Superior temporal gyrus (tissue), 1 donor: ENCODE data around the gene CALM1.
"Not testable (repeated sequence)": the region's sequence is repeated elsewhere in the genome, so short reads cannot be mapped to it uniquely, and the experiment has no call there.

Experiments used
- DNase-seq: peaks from one replicate; pipeline ENCODE4 v3.0.0-alpha.2; 2016; ENCODE audit errors: extremely low spot score

Gene CALM1

DNA sequence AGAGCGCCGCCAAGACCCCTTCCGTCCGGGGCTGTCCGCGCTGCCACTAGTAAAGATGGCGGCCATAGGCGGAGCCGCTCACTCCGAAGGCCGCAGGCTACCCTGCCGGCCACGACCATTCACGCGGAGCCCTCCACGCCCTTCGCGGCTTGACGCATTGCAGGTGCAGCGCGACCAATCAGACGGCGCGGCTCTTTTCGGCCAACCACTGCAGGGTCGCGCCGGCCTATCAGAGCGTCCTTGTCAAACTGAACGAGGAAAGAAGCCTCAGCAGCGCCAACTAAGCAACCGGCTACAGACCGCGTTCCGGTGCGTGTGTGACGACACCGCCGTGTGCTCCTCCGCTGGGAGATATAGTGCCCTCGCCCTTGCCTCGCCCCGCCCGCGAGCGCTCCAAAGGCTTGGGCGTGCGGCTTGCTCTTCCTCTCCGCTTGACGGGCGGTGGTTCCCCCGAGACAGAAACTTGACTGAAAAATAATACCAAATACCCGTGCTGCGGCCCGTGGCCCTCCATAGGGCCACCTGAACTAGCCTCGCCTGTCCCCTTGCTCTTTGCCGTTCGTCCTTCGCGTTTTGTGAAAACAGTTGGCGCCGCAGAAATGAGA lies 13.6 kb upstream of the CALM1 start:
- DNase-seq = peak; percentile 100

DNA sequence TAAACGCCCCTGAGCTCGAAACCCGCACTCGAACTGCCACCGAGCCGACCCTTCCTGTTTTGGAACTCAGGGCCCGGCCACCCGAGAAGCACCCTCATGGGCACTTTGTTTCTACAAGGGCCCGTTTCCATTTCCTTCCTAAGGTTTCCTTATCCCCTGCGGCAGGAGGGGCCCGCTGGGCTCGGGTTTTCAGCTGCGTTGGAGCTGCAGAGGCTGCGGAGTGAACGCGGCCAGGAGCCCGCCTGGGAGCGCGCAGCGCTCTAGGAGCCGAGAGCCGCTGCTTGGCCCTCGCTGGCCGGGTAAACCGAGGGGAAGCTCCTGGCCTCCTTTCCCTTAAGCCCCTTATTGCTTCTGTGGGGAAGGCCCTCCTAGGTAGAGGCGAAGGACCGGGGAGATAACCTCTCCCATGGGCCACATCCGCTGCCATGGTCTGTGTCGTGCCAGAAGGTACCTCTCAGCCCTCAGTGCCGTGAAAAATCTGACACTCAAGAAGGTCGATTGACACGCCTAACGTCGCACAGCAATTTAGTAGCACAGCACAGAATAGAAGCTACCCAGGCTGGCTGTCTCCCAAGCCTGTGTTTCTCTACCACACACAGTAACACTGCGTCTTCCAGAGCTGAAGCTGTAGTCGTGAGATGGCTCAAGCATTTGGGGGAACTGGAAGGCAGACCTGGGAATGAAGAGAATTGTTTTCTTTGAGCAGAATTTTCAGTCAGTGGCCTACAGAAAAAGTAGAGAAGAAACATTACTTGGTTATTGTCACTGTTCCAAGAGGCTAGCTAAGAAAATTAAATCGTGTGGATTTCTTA lies 12.9 kb upstream of the CALM1 start:
- DNase-seq = peak; percentile 87

DNA sequence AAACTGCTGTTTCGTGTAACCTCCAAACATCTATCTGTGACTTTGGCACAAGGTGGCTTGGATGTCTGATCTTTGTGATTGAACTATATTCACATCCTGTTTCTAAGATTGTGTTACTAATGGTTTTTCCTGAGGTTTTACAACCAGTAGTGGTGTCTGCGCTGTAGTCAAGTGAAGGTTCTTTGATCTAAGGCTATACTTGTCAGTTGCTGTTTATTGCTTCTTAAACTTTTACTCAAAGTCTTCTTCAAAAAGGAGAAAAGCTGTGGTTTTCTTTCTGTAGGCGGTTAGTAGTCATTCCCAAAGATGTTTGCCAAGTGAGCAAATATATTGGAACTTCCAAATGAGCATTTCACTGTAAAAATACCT lies 12.3 kb upstream of the CALM1 start:
- DNase-seq = no peak

DNA sequence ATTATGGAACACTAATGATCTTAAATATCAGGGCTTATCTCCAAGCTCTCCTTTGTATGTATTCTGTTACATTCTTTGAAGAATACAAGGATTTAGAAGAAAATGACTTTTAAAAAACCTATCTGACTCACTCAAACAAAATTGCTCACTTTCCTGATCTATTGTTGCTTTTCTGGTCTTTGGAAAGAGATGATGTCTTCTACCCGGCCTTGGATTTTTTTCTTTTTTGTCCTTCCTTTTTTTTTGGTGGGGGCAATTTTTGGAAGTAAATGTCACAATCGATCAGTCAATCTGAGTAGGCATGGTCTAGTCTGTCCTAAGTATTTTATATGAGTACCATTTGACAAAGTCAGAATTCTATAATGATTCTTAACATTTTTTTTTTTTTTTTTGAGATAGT lies 10.5 kb upstream of the CALM1 start:
- DNase-seq = no peak

DNA sequence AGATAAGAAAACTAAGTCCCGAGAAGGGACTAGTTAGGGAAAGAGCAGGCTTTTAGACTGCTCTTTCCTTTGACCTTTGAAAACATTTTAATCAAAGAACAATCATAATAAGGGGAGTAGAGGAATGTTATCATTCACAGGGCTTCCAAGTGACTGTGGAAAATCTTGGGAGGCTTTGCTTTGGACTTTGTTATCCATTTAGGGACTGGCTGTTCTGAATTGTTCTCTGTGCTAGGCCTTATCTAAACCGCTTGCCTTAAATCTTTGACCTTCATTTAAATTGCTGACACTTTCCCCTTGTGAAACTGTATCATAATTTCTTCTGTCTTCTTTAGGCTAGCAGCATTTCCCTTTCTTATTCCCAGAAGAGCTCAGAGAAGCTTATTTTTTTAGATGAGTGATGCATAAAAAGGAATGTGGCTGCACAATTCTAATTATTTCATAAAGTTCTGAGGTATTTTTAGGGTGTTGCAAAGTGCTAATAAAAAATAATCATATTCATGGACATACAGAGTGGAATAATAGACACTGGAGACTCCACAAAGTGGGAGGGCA lies 9.5 kb upstream of the CALM1 start:
- no peak for DNase-seq

DNA sequence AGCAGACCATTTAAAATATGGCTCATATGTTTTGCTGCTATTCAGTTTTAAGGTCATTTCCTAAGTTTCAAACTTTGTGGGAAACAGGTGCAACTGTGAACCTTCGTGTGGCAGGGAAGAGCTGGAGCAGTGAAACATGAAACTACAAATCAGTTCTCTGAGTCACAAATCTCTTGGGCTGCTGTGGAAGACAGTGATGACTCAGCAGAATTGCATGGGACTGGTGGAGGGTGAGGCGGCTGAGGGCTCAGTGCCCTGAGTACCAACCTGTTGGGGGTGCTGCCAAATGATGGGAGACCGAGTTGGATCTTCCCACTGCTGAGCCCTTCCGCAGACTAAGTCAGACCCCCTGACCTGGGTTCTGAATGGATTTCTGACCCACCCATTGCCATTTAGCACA lies 8.4 kb upstream of the CALM1 start:
- DNase-seq = no peak

DNA sequence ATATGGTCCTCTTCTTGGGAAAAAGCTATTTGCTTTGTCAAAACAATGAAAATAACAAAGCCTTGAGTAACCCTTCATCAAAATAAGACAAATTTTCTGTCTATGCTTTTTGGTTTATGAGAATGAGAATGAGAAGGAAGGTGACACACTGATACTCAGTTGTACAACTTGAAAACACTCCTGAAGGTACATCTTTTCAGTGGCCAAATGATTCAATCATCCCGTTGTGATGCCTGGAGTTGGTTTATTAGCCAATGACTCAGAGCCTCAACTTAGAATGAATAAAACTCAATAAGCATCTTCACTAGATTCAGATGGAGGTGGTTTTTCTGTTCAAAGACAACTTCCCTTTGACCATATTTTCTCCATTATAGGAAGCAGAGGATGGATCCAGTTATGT lies 7.8 kb upstream of the CALM1 start:
- no peak for DNase-seq

DNA sequence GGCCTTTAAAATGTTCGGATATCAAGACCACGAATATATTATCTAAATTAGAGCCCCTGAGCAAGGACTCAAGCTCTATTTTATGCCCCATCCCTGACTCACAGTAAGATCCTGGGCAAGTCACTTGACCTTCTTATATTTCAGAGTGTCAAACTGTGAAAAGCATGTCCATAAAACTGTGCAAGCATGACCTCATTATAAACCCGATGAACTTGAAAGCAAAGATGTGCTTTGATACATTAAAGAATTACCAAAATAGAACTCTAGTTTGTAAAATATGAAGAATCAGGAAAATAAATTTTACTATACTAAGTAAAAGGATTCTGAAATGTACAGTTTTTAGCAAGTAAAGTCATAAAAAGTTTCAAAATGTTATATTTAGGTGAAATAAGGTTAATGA lies 2.9 kb upstream of the CALM1 start:
- no peak for DNase-seq

DNA sequence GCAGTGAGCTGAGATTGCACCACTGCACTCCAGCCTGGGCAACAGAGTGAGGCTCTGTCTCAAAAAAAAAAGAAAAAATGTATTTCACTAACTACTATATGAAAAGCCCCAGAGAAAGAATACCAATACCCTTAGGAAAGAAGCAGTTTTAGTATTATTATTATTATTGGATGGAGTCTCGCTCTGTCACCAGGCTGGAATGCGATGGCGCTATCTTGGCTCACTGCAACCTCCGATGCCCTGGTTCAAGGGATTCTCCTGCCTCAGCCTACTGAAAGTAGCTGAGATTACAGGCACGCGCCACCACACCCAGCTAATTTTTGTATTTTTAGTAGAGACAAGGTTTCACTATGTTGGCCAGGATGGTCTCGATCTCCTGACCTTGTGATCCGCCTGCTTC lies 2.0 kb upstream of the CALM1 start:
- not testable (repeated sequence) for DNase-seq

DNA sequence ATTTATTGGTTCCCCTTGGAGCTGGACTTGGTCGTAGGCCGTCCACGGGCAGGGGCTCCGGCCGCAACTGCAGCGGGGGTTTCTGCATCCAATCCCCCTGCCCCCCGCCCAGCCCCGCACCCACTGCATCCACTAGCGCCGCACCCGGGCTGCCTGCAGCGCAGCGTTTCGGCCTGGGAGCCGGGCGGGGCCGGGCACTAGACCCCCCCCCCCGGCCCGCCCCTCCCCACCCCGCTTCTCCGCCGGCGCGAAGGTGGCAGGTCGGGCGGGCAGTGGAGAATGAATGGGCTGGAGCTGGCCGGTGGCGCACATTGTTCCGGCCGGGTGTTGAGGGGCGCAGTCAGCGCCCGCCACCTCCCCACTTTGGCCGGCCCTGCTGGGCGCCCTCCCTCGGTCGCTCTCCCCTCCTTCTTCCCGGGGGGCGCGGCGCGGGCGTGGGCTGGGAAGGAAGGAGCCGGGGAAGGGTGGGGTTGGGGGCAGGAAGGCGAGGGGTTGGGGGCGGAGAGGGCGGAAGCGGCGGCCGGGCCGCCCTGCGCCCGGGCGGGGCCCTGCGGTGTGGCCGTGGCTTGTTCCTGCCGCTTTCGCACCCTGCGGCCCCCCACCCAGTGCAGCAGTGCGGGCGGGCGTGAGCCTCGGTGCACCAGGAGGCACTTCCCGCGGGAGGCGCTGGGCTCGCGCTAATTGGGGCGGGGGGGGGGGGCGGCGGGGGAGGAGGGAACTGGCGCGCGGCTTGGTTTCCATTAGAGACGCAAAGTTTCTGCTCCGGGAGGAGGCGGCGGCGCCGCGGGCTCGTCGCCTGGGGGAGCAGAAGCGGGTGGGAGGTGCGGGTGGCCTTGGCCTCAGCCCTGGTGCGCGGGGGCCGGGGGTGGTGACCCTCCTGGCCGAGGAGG lies 841 bp downstream of the CALM1 start:
- no peak for DNase-seq

DNA sequence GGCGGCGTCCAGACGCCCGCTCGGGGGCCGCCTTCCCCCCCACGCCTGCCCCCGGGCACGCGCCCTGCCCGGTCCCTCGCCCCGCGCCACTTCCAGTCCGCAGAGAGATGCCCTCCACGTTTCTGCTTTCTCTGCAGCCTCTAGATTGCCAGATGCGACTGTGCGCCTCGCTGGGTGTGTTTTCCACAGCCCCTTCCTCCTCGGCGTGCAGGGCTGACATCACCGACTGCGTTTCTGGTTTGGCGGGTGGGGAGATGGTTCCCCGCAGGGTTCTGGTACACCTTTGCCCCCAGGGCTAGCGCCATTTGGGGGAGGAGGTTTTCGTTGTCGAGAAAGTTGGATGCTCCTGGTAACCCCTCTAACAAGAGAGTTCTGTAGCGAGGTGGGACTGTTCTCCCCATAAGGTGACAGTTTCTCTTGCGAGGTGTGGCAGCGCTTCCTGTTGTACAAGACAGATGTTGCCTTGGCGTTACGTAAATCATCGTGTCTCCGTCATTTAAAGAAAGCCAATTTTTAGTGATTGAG lies 1.5 kb downstream of the CALM1 start:
- peak; percentile 63 for DNase-seq

DNA sequence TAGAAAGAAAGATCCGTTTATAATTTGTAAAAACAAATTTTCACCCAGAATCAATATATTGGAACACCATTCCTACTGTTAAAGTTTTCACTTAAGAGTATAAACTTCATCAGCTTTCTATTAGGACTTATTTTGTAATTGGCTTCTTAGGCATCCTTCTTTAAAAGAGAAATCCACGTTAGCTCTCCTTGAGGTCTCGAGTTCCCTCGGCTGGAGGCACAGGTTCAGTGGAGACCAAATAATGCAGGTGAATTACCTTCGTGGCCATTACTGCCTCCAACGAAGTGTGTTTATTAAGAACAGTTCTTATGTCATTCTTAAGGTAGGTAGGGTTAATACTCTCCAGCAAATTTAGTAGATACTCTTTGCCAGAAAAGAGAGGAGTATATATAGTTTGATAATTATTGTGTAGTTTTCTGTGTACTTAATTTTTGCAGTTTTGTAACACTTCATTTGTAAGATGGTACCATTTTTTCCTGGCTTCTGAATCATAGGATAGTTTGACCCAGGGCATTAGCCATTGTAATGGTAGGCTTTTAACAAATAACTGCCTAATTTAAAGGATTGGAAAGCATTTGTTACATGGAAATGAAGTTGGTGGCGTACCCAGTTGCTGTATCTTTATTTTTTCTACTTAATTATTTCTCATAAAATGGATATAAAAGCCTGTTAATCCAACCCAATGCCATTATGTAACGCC lies 2.2 kb downstream of the CALM1 start:
- peak; percentile 68 for DNase-seq

DNA sequence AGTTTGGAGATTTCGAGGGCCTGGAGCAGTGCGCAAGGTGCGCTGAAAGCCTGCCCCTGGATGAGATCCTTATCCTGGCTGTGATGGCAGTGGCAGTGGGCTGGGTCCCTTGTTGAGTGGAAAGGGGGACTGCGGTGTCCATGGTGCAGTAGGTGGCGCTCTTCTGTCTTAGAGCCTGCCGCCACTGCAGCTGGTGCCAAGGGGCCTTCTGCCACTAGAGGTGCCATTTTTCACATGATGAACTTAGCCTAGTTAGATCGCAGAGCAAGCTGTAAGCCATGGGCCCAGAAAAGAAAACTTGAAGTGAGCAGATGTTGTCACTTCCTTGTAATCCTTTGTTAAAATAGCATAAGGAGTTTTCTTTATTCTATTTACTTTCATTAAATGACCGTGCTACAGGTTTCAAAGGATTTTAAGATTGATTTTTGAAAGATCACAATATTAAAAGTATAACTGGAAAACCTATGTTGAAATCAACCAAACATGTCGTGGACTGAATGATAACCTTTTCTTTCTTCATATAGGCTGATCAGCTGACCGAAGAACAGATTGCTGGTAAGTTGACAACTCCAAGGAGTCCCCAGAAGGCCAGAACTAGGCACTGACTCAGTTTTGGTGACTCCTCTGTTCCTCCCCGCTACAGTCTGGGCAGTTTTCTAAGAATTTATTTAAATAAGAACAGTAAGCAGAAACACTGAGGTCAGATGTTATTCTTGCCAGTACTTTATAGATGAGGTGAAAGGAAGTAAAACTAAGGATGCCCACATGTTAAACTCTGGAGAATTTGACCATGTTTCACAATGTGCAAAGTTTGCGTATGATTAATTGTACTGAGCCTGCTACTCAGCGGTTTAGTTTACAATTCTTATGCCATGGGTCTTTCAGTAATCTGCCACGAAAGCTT lies 3.0 kb downstream of the CALM1 start:
- DNase-seq = peak; percentile 99

DNA sequence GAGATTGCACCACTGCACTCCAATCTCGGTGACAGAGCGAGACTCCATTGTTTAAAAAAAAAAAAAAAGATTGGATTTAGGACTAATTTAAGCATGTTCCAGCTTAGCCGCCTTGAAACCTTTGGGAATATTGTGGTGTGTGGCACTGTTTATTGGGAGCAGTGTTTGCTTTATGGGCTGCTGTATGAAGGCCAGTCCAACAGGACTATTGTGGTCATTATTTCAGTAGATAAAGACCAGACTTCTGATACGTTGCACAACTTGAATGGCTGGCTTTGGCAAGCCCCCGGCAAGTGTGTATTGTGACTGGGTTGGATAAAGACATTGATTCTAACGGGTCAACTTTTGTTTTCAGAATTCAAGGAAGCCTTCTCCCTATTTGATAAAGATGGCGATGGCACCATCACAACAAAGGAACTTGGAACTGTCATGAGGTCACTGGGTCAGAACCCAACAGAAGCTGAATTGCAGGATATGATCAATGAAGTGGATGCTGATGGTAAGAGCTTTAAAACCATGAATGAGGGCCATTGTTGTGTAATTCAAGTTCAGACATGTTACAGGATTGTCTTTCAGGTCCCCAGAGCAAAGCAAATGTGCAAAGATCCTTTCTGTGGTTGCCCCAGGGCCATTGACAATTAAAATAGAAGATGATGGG lies 4.2 kb downstream of the CALM1 start:
- DNase-seq = peak; percentile 38

DNA sequence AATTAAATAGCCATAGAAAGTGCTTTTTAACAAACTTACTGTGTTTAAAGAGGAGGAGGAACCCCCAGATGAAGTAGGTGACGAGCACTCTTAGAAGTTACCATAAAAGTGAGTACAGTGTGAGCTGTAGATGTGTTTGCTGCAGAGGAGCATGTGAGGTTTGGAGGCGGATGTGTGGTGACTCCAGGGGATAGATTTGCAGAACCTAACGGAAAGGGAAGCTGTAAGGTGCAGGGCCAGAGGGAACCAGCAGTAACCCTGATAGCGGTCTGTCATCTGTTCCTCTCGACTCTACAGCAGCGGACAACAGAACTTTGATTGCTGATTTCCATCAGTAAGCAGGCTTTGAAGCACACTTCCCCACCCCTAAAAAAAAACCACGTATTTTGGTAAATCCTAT lies 5.2 kb downstream of the CALM1 start:
- DNase-seq = no peak

DNA sequence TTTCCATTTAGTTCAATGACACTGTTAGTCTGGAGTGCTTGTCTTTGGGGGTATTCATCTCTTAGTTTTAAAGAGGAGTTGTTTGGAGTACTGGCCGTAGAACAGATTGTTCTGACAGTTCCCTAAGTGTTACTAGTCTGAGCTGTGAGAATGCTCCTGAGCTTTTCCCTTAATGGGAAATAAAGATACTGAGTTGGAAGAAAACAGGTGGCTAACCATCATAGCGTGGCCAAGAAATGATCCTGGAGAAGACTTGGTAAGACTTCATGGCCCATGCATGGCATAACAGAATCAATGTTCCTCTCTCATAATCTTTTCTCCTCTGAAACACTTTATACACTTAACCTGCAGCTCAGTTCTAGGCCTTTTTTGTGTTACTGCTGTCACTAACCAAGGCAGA lies 6.2 kb downstream of the CALM1 start:
- no peak for DNase-seq

DNA sequence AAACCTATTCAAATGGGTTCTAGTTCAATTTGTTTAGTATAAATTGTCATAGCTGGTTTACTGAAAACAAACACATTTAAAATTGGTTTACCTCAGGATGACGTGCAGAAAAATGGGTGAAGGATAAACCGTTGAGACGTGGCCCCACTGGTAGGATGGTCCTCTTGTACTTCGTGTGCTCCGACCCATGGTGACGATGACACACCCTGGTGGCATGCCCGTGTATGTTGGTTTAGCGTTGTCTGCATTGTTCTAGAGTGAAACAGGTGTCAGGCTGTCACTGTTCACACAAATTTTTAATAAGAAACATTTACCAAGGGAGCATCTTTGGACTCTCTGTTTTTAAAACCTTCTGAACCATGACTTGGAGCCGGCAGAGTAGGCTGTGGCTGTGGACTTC lies 8.3 kb downstream of the CALM1 start:
- no peak for DNase-seq

DNA sequence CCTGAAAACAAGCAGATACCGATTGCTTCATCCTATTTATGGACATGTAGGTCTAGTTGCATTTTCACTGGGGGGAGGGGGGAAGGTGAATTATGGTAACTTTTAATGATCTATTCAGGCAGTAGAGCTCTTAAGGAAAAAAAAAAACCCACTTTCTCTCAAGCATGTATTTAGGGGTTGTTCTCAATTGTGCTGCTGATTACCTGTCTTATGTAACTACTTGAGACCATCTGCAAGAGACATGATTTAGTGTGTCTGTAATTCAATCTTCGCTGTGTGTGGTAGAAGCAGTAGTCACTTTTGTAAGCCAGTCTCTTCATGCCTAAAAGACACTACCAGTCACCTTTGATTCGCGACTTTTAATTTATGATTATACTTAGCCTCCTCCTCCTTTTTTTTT lies 8.9 kb downstream of the CALM1 start:
- DNase-seq = no peak

DNA sequence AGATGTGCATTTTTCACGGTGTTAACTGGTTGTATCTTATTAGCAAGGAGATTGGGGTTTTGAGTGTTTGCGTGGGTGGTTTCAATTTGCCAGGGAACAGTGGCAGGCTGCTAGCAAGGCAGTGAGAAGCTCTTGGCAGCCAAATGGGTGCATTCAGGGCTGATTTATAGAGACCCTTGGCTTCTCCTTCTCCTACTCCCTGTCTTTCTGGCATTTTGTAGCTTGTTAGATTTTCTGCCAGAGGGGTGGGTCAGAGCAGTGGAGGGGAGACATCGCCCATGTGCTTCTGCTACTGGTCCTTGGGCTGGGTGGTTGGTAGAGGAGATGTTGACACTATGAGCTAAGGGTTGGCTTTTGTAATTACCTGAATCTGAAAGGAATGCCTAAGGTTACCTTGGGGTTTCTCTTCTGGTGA lies 9.6 kb downstream of the CALM1 start:
- DNase-seq = no peak

DNA sequence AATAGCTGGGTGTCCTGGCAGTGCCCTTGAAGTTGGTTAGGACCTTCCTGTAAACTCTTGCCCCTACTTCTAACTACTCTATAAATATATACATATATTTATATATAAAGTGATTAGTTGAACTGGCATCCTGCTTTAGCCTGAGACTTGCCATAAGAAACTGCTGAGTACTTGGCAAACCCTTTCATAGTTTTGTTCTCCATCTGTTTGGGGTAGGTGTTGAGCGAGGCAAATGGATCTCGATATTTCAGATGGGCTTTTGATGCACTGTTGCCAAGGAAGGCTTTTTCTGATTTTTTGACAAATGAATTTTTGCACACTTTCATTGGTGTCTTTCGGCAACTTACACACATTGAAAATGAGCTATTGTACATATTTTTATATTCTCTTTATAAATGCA lies 10.4 kb downstream of the CALM1 start:
- peak; percentile 35 for DNase-seq
